GM19351 (cell line): ENCODE measurements around the gene XYLB.
"Not testable (repeated sequence)": the region's sequence is repeated elsewhere in the genome, so short reads cannot be mapped to it uniquely, and the experiment has no call there.

Source experiments
- ATAC-seq: cut with Tn5 transposase; IDR thresholded peaks from one replicate; pipeline ENCODE4 v1.9.1; 2021; ENCODE audit warnings: mild to moderate bottlenecking, moderate library complexity; ENCODE audit not compliant: unreplicated experiment

Gene XYLB

GRCh38 chr3:38320638-38321037 lies 25.9 kb upstream of the XYLB start:
- not testable (repeated sequence) for ATAC-seq

DNA sequence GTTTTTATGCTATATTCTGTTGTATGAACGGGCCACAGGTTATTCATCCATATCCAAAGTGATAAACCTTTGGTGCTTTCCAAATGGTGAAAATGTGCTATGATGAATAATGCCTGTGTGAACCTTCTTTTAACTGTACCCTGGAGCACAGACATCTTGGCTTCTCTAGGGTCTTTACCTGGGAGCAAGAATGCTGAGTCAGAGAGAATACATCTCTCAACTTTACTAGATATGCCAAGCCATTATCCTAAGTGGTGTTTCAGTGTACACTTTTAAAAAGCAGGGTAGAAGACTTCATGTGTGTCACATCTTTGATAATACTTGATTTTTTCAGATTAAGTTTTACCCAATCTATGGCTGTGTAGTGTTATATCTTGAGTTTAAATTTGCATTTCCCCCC lies 23.5 kb upstream of the XYLB start:
- ATAC-seq: no peak

GRCh38 chr3:38325256-38325655 lies 21.3 kb upstream of the XYLB start:
- no peak for ATAC-seq

- ATAC-seq: no peak
Observed at GRCh38 chr3:38327335-38328009, 19.1 kb upstream of the XYLB start.

- no peak for ATAC-seq
Observed at GRCh38 chr3:38331257-38332022, 15.1 kb upstream of the XYLB start.

GRCh38 chr3:38332201-38332600 lies 14.4 kb upstream of the XYLB start:
- ATAC-seq: no peak

DNA sequence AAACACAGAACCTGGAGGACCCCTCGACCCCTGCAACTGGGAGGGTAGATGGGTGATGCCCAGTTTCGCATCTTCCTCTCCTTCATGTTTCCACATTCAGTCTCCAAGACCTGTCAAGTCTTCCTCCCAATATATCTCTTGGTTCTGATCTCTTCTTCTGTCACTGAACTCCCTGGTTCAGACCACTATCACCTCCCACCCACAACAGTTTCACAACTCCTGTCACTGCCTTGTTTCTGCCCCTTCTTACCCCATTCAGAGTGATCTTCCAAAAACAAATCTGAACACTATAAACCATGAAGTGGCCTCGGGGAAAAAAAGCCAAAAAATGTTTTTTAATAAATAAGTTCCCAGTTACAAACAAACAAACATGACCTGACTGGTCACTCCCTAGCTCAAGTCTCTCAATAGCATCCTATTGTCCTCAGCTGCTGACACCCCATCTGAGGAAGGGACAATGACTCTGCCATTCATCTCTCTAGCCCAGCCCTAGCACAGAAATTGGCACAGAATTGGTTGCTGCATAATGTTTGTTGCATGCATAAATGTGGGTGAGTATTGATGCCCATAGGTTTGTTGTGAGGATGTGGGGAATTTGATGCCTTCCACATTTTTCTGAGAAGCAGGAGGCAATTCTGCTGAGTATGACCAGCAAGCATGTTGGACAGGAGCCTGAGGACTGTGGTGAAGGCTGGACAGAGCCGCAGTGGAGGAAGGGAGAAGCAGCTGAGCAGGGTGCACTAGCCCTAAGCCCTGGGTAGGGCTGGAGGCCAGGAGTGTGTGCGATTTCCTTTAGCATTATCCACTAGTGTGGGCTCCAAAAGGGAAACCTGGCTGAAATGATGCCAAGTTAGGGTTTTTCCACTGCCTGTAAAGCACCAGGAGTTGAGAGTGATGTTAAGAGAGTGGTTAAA lies 12.2 kb upstream of the XYLB start:
- ATAC-seq: no peak

GRCh38 chr3:38335263-38335662 lies 11.3 kb upstream of the XYLB start:
- ATAC-seq: no peak

GRCh38 chr3:38337703-38338102 lies 8.9 kb upstream of the XYLB start:
- no peak for ATAC-seq

GRCh38 chr3:38343797-38344594 lies 2.6 kb upstream of the XYLB start:
- no peak for ATAC-seq

- peak; percentile 23 for ATAC-seq
Observed at GRCh38 chr3:38345879-38346586, 552 bp upstream of the XYLB start.

DNA sequence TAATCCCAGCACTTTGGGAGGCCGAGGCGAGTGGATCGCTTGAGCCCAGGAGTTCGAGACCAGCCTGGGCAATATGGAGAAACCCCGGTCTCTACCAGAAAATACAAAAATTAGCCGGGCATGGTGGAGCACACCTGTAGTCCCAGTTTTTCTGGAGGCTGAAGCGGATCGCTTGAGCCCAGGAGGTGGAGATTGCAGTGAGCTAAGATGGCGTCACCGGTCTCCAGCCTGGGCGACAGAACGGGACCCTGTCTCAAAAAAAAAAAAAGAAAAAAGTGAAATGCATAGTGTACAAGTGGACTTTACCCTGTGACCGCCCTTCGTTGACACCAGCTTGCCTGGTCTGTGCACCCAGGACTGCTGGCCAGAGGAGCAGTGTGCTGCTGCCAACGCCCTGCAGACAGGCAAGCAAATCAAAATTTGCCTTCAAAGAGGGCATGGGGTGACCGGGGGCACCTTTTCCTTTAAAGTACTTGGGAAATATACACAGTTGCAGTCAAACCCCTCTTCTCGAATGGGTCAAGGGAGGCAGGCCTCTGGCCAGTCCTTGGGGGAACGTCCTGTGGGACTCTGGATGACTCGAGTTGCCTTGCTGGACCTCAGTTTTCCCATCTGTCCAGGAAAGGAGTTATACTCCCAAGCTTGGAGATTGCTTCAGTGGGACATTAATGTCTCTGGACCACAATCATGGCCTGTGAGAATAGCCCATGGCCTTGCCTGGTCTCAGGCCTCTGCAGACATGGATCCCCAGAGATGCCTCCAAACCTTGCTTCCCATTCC lies 1.0 kb downstream of the XYLB start:
- no peak for ATAC-seq

GRCh38 chr3:38348903-38349302 lies 2.3 kb downstream of the XYLB start:
- ATAC-seq: no peak

GRCh38 chr3:38349684-38350359 lies 3.2 kb downstream of the XYLB start:
- ATAC-seq: no peak

GRCh38 chr3:38353151-38353550 lies 6.6 kb downstream of the XYLB start:
- ATAC-seq: no peak

DNA sequence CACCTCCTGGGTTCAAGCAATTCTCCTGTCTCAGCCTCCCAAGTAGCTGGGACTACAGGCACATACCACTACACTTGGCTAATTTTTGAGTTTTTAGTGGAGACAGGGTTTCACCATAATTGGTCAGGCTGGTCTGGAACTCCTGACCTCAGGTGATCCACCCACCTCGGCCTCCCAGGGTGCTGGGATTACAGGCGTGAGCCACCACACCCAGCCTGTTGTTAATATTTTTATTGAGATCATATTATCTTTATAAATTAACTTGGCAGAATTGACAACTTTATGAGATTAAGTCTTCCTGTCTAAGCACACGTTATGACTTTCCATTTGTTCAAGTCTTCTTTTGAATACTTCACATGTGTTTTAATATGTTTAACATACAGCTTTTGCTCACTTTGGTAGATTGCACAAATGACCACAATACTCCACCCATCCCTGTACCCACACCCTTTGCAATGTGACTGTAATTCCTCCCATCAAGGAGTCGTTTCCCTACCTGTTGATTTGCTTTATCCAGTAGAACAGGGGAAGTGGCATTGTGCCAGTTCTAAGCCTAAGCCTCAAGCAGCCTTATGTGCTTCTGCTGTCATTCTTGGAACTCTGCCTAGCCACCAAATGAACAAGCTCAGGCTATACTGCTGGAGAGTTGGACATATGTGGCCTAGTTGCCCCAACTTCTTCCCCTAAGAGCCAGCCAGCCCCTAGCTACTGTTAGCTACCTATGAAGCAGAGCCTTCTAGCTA lies 8.2 kb downstream of the XYLB start:
- ATAC-seq: no peak

DNA sequence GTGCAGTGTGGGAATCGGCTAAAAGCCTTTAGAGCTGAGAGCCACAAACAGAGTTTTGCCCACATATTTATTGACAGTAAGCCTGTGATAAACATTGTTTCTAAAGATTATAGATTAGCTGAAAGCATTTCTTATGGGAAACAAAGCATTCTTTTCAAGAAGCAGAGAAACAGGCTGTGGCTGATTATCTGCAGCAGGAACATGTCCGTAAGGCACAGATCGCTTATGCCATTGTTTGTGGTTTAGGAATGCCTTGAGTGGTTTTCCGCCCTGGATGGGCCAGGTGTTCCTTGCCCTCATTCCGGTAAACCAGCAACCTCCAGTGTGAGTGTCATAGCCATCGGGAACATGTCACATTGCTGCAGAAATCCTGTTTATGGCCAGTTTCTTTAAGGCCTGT lies 12.5 kb downstream of the XYLB start:
- ATAC-seq: no peak

DNA sequence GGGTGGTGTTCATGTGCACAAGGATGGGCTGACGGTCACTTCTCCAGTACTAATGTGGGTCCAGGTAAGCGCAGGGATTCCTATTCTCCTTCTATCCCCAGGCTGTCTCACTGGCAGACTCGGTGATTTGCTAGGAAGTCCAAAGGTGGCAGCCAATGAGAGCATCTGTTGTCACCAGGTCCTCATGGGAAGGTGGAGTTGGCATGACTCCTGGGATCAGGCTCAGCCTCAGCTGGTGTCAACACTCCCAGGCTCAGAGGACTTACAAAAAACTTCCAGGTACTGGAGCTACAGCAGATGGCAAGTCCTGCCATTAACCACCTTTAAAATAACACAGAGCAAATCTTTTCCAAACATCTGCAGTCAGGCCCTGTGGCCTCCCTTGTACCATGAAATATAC lies 13.8 kb downstream of the XYLB start:
- ATAC-seq: no peak
